KMS-11 (cell line): ENCODE data around the gene CACNB2.

Experiments used
- H2AFZ ChIP-seq: fragments of 200-600 bp; sonication (generic); 2 replicates; pipeline ENCODE4 v1.6.1; 2016; ENCODE audit warnings: antibody characterized with exemption, mixed run types, low read depth
- H3K27ac ChIP-seq: fragments of 200-600 bp; sonication (generic); 2 replicates; pipeline ENCODE4 v1.6.1; 2016; ENCODE audit warnings: mild to moderate bottlenecking, mixed run types
- H3K27me3 ChIP-seq: fragments of 200-600 bp; sonication (generic); 2 replicates; pipeline ENCODE4 v1.6.1; 2017; ENCODE audit warnings: mild to moderate bottlenecking, low read depth, mixed run types, moderate library complexity; ENCODE audit not compliant: insufficient read depth
- H3K36me3 ChIP-seq: fragments of 200-600 bp; sonication (generic); 2 replicates; pipeline ENCODE4 v1.6.1; 2017; ENCODE audit warnings: mild to moderate bottlenecking, mixed run types; ENCODE audit not compliant: insufficient read depth
- H3K4me1 ChIP-seq: fragments of 200-600 bp; sonication (generic); 2 replicates; pipeline ENCODE4 v1.6.1; 2016; ENCODE audit warnings: mild to moderate bottlenecking, low read depth, mixed run types; ENCODE audit not compliant: poor library complexity, severe bottlenecking
- H3K4me2 ChIP-seq: fragments of 200-600 bp; sonication (generic); 2 replicates; pipeline ENCODE4 v1.7.0; 2016; ENCODE audit warnings: mild to moderate bottlenecking, mixed run types
- H3K4me3 ChIP-seq: fragments of 200-600 bp; sonication (generic); IDR thresholded peaks from 2 replicates; pipeline ENCODE4 v1.6.1; 2017; ENCODE audit warnings: low read depth, low read length, mixed read lengths; ENCODE audit not compliant: insufficient read depth
- H3K79me2 ChIP-seq: fragments of 200-600 bp; sonication (generic); 2 replicates; pipeline ENCODE4 v1.6.1; 2016; ENCODE audit warnings: low read depth, mixed run types; ENCODE audit not compliant: insufficient read depth
- H3K9ac ChIP-seq: fragments of 200-600 bp; sonication (generic); 2 replicates; pipeline ENCODE4 v1.6.1; 2016; ENCODE audit warnings: mild to moderate bottlenecking, mixed run types
- H4K20me1 ChIP-seq: fragments of 200-600 bp; sonication (generic); 2 replicates; pipeline ENCODE4 v1.6.1; 2016; ENCODE audit warnings: mild to moderate bottlenecking, mixed run types; ENCODE audit not compliant: insufficient read depth
- CTCF ChIP-seq: fragments of 200-600 bp; sonication (generic); conservative IDR thresholded peaks from 2 replicates; pipeline ENCODE4 v1.6.1; 2017; ENCODE audit warnings: low read depth, mild to moderate bottlenecking, antibody characterized with exemption, low read length, moderate library complexity, mixed read lengths

The CACNB2 gene

GRCh38 chr10:18098201-18098600, 42.0 kb upstream of the CACNB2 start:
- no peak overlapping the region for H3K4me3 ChIP-seq
- TF ChIP-seq CTCF = no peak
- peaks cover 11% of the 10 kb centered on the region for H3K4me1 ChIP-seq
- H3K27ac ChIP-seq = no peak overlapping the region
- no peak overlapping the region for H3K4me2 ChIP-seq
- H3K36me3 ChIP-seq = no peaks in the 10 kb centered on the region
- no peaks in the 10 kb centered on the region for H3K27me3 ChIP-seq
- H3K79me2 ChIP-seq = no peaks in the 10 kb centered on the region
- H3K9ac ChIP-seq = no peak overlapping the region
- no peaks in the 10 kb centered on the region for H4K20me1 ChIP-seq
- H2AFZ ChIP-seq = no peak overlapping the region

GRCh38 chr10:18099415-18099814, 40.8 kb upstream of the CACNB2 start:
- H3K79me2 ChIP-seq = no peaks in the 10 kb centered on the region
- H3K27ac ChIP-seq = no peak overlapping the region
- TF ChIP-seq CTCF = no peak
- no peaks in the 10 kb centered on the region for H3K27me3 ChIP-seq
- H3K4me3 ChIP-seq = no peak overlapping the region
- no peaks in the 10 kb centered on the region for H3K36me3 ChIP-seq
- H3K9ac ChIP-seq = no peak overlapping the region
- no peak overlapping the region for H3K4me2 ChIP-seq
- H2AFZ ChIP-seq = no peak overlapping the region
- H4K20me1 ChIP-seq = no peaks in the 10 kb centered on the region
- peaks cover 11% of the 10 kb centered on the region for H3K4me1 ChIP-seq

GRCh38 chr10:18100669-18101068, 39.6 kb upstream of the CACNB2 start:
- Histone ChIP-seq H3K4me1 (peaks cover 11% of the 10 kb centered on the region), H3K4me3 (no peak overlapping the region), H4K20me1 (no peaks in the 10 kb centered on the region), H3K27me3 (no peaks in the 10 kb centered on the region), H2AFZ (no peak overlapping the region), H3K27ac (no peak overlapping the region), H3K36me3 (no peaks in the 10 kb centered on the region), H3K9ac (no peak overlapping the region), H3K79me2 (no peaks in the 10 kb centered on the region), H3K4me2 (no peak overlapping the region)
- TF ChIP-seq CTCF = no peak

GRCh38 chr10:18102404-18102803, 37.8 kb upstream of the CACNB2 start:
- Histone ChIP-seq H3K9ac (no peak overlapping the region), H3K4me2 (no peak overlapping the region), H3K27ac (no peak overlapping the region), H3K27me3 (no peaks in the 10 kb centered on the region), H3K79me2 (no peaks in the 10 kb centered on the region), H3K36me3 (no peaks in the 10 kb centered on the region), H2AFZ (no peak overlapping the region), H3K4me3 (no peak overlapping the region), H3K4me1 (peaks cover 11% of the 10 kb centered on the region), H4K20me1 (no peaks in the 10 kb centered on the region)
- no peak for TF ChIP-seq CTCF
